Testis (tissue), 5 donors: ENCODE measurements around the gene PCP2. TPM values are rescaled to one million over a fixed set of nuclear protein-coding genes. Genes with fewer than 3 reads are reported as not detected.

ENCODE experiments used
- DNase-seq: peaks from one replicate; pipeline ENCODE4 v3.0.0-alpha.2; 2019
- H3K27ac ChIP-seq, 2 donors: fragments of 200-600 bp; sonication (generic); one replicate each; pipeline ENCODE4 v1.5.1; 2019
- H3K27me3 ChIP-seq: fragments of 200-600 bp; sonication (generic); one replicate; pipeline ENCODE4 v1.5.1; 2019
- H3K36me3 ChIP-seq: fragments of 200-600 bp; sonication (generic); one replicate; pipeline ENCODE4 v1.5.1; 2017; ENCODE audit warnings: low read depth; ENCODE audit errors: missing control alignments
- H3K4me1 ChIP-seq: fragments of 200-600 bp; sonication (generic); one replicate; pipeline ENCODE4 v1.5.1; 2019
- H3K4me3 ChIP-seq, 2 donors: fragments of 200-600 bp; sonication (generic); one replicate each; pipeline ENCODE4 v1.5.1; 2017 to 2019
- H3K9me3 ChIP-seq: fragments of 200-600 bp; sonication (generic); one replicate; pipeline ENCODE4 v1.5.1; 2017
- CTCF ChIP-seq, 3 experiments: fragments of 450-650 bp in 2 of 3; fragments of 200-600 bp in 1 of 3; sonication (generic) in 1 of 3; IDR thresholded peaks; one replicate each; pipeline ENCODE4 v1.5.1; 2016 to 2019; ENCODE audit warnings: antibody characterized with exemption in 3 of 3, mild to moderate bottlenecking in 2 of 3, moderate library complexity in 1 of 3
- POLR2A ChIP-seq: fragments of 450-650 bp; IDR thresholded peaks from one replicate; pipeline ENCODE4 v1.6.1; 2017; ENCODE audit warnings: antibody characterized with exemption, mild to moderate bottlenecking, moderate library complexity
- WGBS, 2 donors: methylation state at CpG; one replicate each; pipeline ENCODE4 v1.1.5; 2018; 5-methylcytosine and 5-hydroxymethylcytosine counted together
- intact Hi-C: fragments of 100-400 bp; cut with DNase I; formaldehyde crosslinking; loops from one replicate; pipeline ENCODE4 v1.15.1; 2023; ENCODE audit warnings: low total_unique reads
- long read RNA-seq, 2 donors: transcript quantifications; one replicate each; lab custom pipeline, GENCODE V29; 2026
- polyA plus RNA-seq: library from polyadenylated mRNA; stranded (reverse); fragments of 350-450 nt; fragmentation: Illumina TruSeq; extraction: RNeasy Lipid Tissue Mini Kit (QIAGEN cat#74804); gene quantifications from one replicate; pipeline ENCODE4 v1.2.3, GENCODE V29; 2014; ENCODE audit warnings: low read depth, low replicate concordance; ENCODE audit not compliant: insufficient read depth
- total RNA-seq, 2 donors: library from RNA; depleted of rRNA; stranded (reverse); fragments of >200 nt; gene quantifications; one replicate each; pipeline ENCODE4 v1.2.3, GENCODE V29; 2016

PCP2 gene
- total RNA-seq = 100 to 1,000 TPM in 1 of 2 donors, 10 to 100 TPM in 1; 38.2 to 130 TPM
- 164 TPM for polyA plus RNA-seq
- long read RNA-seq, donor 1 = 0 reads
- long read RNA-seq, donor 2 = 0 reads

GRCh38 chr19:7633698-7634097, at the start of gene PCP2:
Gene PCP2, minus strand, starts transcription at chr19:7633719. Its CDS starts 262 bp downstream, at chr19:7633457.
- Histone ChIP-seq H3K9me3 (no peaks in the 10 kb centered on the region), H3K27me3 (no peaks in the 10 kb centered on the region), H3K4me3 (no peak within 1 kb of the TSS), H3K4me1 (peaks cover 11% of the 10 kb centered on the region), H3K27ac (no peak within 1 kb of the TSS), H3K36me3 (no peaks in the 10 kb centered on the region)
- 39 to 60% methylated on average over 1 to 2 of the region's 2 CpGs for WGBS, 2 donors
- intact Hi-C loops = no loop called here
- DNase-seq = no peak
- TF ChIP-seq POLR2A (no peak), CTCF (IDR thresholded peaks at IDR 0.05) (no peak)

- Histone ChIP-seq H3K36me3 (no peaks in the 10 kb centered on the region), H3K27me3 (no peaks in the 10 kb centered on the region), H3K4me1 (peaks cover 11% of the 10 kb centered on the region), H3K27ac (no peak overlapping the region), H3K9me3 (no peaks in the 10 kb centered on the region), H3K4me3 (peak overlapping the region; percentile 98 to 100)
- TF ChIP-seq POLR2A (no peak), CTCF (IDR thresholded peaks at IDR 0.05) (peak in 1 of 3 experiments; percentile 29)
- intact Hi-C loops = no loop called here
- 56 to 67% methylated on average over 68 to 74 of the region's 74 CpGs for WGBS, 2 donors
- no peak for DNase-seq
These were observed 48.8 kb upstream of the PCP2 start for GRCh38 chr19:7682175-7682855.

- no peaks in the 10 kb centered on the region for H3K36me3 ChIP-seq
- no peaks in the 10 kb centered on the region for H3K27me3 ChIP-seq
- 3 to 4% methylated on average over 42 to 43 of the region's 43 CpGs for WGBS, 2 donors
- H3K4me1 ChIP-seq = peaks cover 11% of the 10 kb centered on the region
- TF ChIP-seq POLR2A (no peak), CTCF (IDR thresholded peaks at IDR 0.05) (peak; percentile 32 to 53 (median 37))
- peak overlapping the region; percentile 98 to 100 for H3K4me3 ChIP-seq
- H3K27ac ChIP-seq = peak overlapping the region; percentile 86 to 88
- intact Hi-C loops = no loop called here
- peak; percentile 86 for DNase-seq
- no peaks in the 10 kb centered on the region for H3K9me3 ChIP-seq
These were observed 48.0 kb upstream of the PCP2 start for GRCh38 chr19:7681340-7682174.

- peak; percentile 90 for DNase-seq
- intact Hi-C loops = no loop called here
- whole genome bisulfite sequencing, 2 donors = 0% methylated on average over 31 to 58 of the region's 79 CpGs
These were observed 47.3 kb upstream of the PCP2 start, which contains the start of gene TRAPPC5 for GRCh38 chr19:7680606-7681339. Gene TRAPPC5, plus strand, starts transcription at chr19:7680833. Its CDS starts 1,421 bp downstream, at chr19:7682254.

More at GRCh38 chr19:7680606-7681339, 47.3 kb upstream of the PCP2 start, which contains the start of gene TRAPPC5:
- peak within 1 kb of the TSS; percentile 86 to 88 for H3K27ac ChIP-seq
- peak within 1 kb of the TSS; percentile 98 to 100 for H3K4me3 ChIP-seq
- no peaks in the 10 kb centered on the region for H3K36me3 ChIP-seq
- no peaks in the 10 kb centered on the region for H3K9me3 ChIP-seq
- peaks cover 11% of the 10 kb centered on the region for H3K4me1 ChIP-seq
- no peaks in the 10 kb centered on the region for H3K27me3 ChIP-seq
- TF ChIP-seq CTCF (IDR thresholded peaks at IDR 0.05) (peak; percentile 95 to 99 (median 97)), POLR2A (no peak)
